Activated gamma-delta T cell treated with Interleukin-2 at 50 U/mL for 16 hours (primary cell): ENCODE measurements around the gene ARID1B.
"Not testable (repeated sequence)": the region's sequence is repeated elsewhere in the genome, so short reads cannot be mapped to it uniquely, and the experiment has no call there.

Experiments
- DNase-seq: peaks from one replicate; pipeline ENCODE4 v3.0.0-alpha.2; 2020

The ARID1B gene

GRCh38 chr6:157147054-157148026 lies 370.2 kb downstream of the ARID1B start:
- DNase-seq: not testable (repeated sequence)

DNA sequence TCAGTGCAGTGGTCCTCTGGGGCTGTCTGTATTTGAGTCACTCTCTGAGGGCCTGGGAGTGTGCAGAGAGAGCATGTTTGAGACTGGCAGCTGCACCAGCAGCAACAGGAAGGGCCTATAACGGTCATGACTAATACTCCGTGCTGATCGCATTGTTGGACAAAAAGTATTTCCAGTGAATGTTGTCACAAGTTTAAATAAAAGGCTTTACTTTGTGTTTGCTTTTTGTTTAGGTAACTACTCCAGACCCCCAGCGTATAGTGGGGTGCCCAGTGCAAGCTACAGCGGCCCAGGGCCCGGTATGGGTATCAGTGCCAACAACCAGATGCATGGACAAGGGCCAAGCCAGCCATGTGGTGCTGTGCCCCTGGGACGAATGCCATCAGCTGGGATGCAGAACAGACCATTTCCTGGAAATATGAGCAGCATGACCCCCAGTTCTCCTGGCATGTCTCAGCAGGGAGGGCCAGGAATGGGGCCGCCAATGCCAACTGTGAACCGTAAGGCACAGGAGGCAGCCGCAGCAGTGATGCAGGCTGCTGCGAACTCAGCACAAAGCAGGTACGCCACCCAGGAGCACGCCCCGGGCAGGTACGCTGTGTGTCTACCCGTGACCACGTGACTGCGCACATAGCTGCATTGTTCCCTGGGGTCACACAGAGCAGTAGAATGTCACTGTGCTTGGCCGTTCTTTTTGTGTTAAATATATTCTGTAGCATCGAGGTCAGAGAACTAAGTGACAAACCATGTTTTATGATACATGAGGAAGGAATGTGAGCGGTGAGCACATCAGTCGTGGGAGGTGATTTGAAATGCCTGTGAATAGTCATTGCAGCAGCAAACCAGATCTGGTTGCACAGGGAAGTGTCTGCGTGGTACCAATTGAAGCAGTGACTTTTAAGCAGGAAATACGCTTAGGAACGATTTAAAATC lies 371.5 kb downstream of the ARID1B start:
- no peak for DNase-seq

- no peak for DNase-seq
Observed at GRCh38 chr6:157150076-157150475, 372.9 kb downstream of the ARID1B start.

DNA sequence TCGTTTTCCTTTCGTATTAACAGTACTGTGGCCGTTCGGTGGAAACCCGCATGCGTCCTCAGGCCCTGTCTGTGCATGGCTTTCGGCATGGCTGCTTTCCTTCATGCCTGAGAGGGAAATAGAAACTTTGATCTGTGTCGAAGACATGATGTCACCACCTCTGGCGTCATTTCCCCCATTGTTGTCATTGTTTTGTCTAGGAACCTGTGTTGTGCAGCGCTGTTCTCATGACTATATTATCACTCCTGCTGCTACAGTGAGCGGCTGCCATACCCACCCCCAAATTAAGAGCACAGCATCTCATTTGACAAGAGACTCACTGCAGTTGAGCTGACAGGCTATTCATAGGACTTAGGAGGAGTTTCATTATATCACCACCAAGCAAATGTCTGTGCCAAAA lies 373.9 kb downstream of the ARID1B start:
- no peak for DNase-seq

GRCh38 chr6:157151989-157152388 lies 374.8 kb downstream of the ARID1B start:
- no peak for DNase-seq

- DNase-seq: no peak
Observed at GRCh38 chr6:157152556-157152955, 375.4 kb downstream of the ARID1B start.

GRCh38 chr6:157155804-157156203 lies 378.6 kb downstream of the ARID1B start:
- DNase-seq: no peak

DNA sequence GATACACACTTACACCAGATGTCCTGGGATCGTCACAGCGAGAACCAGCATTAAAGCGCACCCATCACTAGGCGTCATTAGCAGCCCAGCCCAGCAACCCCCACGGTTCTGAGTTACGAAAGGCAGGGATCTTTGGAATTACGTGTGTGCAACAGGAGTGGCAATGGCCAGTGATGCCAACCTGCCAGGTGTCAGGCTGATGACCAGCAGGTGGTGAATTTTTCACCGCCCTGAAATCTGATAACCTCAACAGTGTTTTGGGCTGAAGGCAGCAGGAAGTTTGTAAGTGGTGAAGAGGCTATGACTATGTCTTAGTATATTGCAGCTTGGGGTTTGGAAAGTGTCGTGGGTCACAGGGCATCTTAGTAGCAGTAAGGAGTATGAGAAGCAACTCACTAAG lies 380.1 kb downstream of the ARID1B start:
- DNase-seq: no peak

DNA sequence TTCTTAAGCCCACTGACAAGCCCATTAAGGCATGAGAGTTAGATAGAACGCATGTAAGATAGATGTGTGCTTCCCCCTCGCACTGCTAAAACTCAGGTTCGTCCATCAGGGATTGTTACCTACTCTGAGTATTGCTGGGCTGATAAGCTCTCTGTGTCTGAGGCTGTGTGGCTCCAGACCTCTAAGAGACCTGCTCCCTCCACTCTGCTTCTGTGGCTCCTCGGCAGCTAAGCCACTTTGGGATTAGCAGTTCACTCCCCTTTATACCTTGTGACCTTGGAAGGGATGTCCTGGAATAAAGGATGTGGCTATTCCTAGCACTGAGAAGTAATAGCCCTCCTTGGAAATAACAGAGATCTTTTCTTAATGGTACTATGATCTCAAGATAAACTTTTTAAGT lies 381.3 kb downstream of the ARID1B start:
- no peak for DNase-seq

GRCh38 chr6:157158897-157159296 lies 381.7 kb downstream of the ARID1B start:
- DNase-seq: no peak

GRCh38 chr6:157159348-157159747 lies 382.2 kb downstream of the ARID1B start:
- DNase-seq: no peak

GRCh38 chr6:157161912-157162311 lies 384.7 kb downstream of the ARID1B start:
- DNase-seq: no peak

- no peak for DNase-seq
Observed at GRCh38 chr6:157162766-157163433, 385.7 kb downstream of the ARID1B start.

- no peak for DNase-seq
Observed at GRCh38 chr6:157163434-157164159, 386.4 kb downstream of the ARID1B start.

DNA sequence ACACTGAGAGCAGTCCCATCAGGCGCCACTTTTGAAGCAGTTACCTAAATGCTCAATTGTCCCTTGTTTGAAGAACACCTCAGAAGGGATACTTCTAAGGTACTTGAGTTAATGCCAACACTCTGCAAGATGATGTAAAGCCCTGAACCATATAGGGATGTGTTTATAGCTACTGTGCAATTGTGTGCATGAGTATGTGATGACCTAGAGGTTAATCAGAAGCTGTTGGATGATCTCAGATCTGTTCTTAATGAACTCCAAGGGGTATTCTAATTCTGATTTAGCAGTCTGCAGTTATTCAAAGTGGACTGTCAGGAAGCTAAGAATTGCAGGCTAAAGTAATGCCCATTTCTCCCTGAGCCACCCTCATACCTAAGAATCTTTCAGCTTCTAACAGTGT lies 387.8 kb downstream of the ARID1B start:
- no peak for DNase-seq

DNA sequence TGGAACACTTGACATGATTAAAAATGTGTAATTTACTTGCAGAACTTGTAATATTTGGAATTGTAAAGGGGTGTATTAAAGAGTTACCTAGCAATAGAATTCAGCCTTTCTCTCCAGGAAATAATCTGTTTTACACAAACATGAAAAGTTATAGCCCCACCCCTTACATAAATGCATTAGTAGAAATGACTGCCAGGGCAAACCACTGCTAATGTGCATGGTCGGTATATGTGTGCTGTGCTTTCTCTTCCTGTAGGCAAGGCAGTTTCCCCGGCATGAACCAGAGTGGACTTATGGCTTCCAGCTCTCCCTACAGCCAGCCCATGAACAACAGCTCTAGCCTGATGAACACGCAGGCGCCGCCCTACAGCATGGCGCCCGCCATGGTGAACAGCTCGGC lies 389.6 kb downstream of the ARID1B start:
- no peak for DNase-seq

- no peak for DNase-seq
Observed at GRCh38 chr6:157167837-157168236, 390.7 kb downstream of the ARID1B start.

GRCh38 chr6:157168471-157168870 lies 391.3 kb downstream of the ARID1B start:
- DNase-seq: no peak

- DNase-seq: no peak
Observed at GRCh38 chr6:157169226-157169625, 392.0 kb downstream of the ARID1B start.

DNA sequence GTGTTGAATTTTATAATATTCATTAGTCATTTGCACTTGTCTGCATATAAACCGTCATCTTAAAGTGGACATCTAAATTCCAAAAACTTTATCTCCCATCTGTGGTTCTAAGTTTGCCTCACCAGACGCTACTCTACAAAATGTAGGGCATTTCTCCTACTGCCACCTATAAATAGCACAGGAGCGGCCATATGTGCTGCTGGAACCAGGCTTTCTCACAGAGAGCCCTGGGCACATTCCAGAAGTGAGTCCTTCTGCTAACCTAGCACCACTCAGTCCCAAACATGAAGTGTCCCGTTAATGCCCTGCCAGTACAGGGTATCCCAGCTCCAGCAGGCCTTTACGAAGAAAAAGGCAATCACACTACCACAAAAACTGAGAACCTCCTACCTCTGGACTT lies 392.5 kb downstream of the ARID1B start:
- no peak for DNase-seq

DNA sequence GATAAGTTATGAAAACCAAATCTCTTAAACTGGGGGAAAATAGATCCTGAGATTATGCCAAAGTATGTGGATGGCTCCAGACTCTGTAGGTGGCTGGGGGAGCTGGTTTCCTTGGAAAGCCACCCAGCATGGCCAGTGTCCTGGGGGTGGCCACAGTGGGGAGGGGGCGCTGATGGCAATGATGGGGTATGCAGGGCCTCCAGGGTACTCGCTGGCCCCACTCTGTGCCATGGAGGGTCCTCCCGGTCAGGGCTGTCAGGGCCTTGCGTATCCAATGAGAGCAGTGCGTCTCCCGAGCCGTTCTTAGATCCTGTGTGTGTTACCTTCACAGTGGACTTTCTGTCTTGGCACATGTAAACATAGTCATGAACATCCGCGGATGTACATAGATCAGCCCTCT lies 393.4 kb downstream of the ARID1B start:
- DNase-seq: no peak

GRCh38 chr6:157171801-157172200 lies 394.6 kb downstream of the ARID1B start:
- DNase-seq: no peak
